HG03354 (cell line): Measurements from ENCODE around the gene TMEM120B.
"Not testable (repeated sequence)": the region's sequence is repeated elsewhere in the genome, so short reads cannot be mapped to it uniquely, and the experiment has no call there.

ENCODE experiments used
- ATAC-seq: cut with Tn5 transposase; IDR thresholded peaks from one replicate; pipeline ENCODE4 v1.9.1; 2021; ENCODE audit warnings: mild to moderate bottlenecking; ENCODE audit not compliant: unreplicated experiment, poor library complexity, severe bottlenecking

The TMEM120B gene

GRCh38 chr12:121738340-121738858 lies 25.8 kb downstream of the TMEM120B start:
- no peak for ATAC-seq

GRCh38 chr12:121740847-121741246 lies 28.3 kb downstream of the TMEM120B start:
- ATAC-seq = no peak

GRCh38 chr12:121741743-121742142 lies 29.2 kb downstream of the TMEM120B start:
- ATAC-seq = no peak

- ATAC-seq = not testable (repeated sequence)
These were observed 33.0 kb downstream of the TMEM120B start for GRCh38 chr12:121745545-121745944.

GRCh38 chr12:121748218-121748570 lies 35.6 kb downstream of the TMEM120B start:
- peak; percentile 10 for ATAC-seq

GRCh38 chr12:121748571-121749265 lies 36.2 kb downstream of the TMEM120B start:
- ATAC-seq = peak; percentile 92

- ATAC-seq = no peak
These were observed 36.7 kb downstream of the TMEM120B start for GRCh38 chr12:121749267-121749666.

GRCh38 chr12:121750507-121750955 lies 38.0 kb downstream of the TMEM120B start:
- ATAC-seq = no peak

GRCh38 chr12:121751034-121751433 lies 38.5 kb downstream of the TMEM120B start:
- ATAC-seq = no peak

GRCh38 chr12:121751749-121752351 lies 39.3 kb downstream of the TMEM120B start:
- ATAC-seq = no peak

- no peak for ATAC-seq
These were observed 41.3 kb downstream of the TMEM120B start for GRCh38 chr12:121753844-121754264.

- ATAC-seq = no peak
These were observed 42.3 kb downstream of the TMEM120B start for GRCh38 chr12:121754836-121755235.

GRCh38 chr12:121755591-121755990 lies 43.0 kb downstream of the TMEM120B start:
- ATAC-seq = no peak

- ATAC-seq = not testable (repeated sequence)
These were observed 46.0 kb downstream of the TMEM120B start for GRCh38 chr12:121758536-121758935.

GRCh38 chr12:121762269-121762668 lies 49.7 kb downstream of the TMEM120B start:
- no peak for ATAC-seq

GRCh38 chr12:121764808-121765207 lies 52.3 kb downstream of the TMEM120B start:
- ATAC-seq = no peak

GRCh38 chr12:121765573-121765972 lies 53.0 kb downstream of the TMEM120B start:
- ATAC-seq = no peak

- ATAC-seq = no peak
These were observed 53.9 kb downstream of the TMEM120B start for GRCh38 chr12:121766290-121767039.

GRCh38 chr12:121767525-121768016 lies 55.0 kb downstream of the TMEM120B start:
- no peak for ATAC-seq

- no peak for ATAC-seq
These were observed 56.8 kb downstream of the TMEM120B start for GRCh38 chr12:121769297-121769830.
